CD4-positive, alpha-beta T cell treated with Interleukin-6 at 100 ng/mL for 8 hours (primary cell): ENCODE data around the gene OR9Q1.
"Not testable (repeated sequence)": the region's sequence is repeated elsewhere in the genome, so short reads cannot be mapped to it uniquely, and the experiment has no call there.

Experiments
- DNase-seq: peaks from one replicate; pipeline ENCODE4 v3.0.0-alpha.2; 2020; ENCODE audit warnings: mixed read lengths, low spot score

Gene OR9Q1

DNA sequence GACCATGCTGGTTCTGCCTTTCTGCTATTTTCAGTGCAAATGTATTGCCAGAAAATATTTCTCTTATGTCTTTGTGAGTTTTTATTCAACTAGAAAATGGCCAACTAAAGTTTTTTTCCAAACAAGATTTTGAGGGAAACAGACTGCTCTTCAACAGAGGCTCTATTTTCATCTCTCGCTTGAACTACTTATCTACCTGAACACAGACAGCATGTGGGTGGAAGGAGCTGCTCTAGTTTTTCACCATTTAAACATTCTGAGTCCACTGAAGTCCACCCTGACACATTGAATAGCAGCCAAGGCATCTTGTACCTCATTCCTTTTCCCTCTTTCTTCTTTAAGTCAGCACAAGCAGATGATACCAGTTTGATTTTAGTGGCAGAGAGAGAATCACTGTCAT lies 111.5 kb downstream of the OR9Q1 start:
- DNase-seq, result no peak

DNA sequence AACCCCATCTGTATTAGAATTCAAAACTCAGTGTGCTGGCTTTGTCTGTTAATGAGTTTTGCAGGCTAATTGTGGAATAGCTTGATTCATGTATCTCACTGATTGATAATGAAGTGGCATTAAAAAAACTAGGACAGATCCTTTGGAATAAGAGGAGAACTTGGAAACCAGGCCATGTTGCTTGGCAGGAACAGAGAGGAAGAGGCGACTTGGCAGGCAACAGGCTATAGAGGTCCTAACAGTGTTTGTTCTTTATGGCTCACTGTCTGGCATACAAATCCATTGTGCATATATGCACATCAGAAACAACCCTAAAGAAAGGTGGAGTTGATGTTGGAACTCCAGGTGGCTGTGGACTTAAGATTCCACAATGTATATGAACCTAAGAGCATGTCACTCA lies 119.1 kb downstream of the OR9Q1 start:
- DNase-seq, result no peak

DNA sequence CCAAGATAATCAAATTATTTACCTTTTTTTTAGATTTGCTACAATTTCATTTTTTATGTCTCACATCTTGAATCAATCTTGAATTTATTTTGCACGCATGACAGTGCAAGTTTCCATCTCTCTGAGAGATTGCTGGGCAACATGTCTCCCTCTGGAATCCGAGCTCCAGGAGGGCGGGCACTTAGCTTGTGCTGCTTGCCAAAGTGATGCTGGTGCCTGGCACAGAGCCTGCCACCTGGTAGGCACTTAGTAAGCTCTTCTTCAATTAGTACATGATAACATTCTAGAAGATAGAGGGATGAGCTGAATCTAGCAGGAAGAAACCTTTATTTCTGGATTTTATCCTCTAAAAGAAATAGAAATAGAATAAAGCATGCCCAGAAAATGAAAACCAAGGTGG lies 129.1 kb downstream of the OR9Q1 start:
- DNase-seq, result no peak

- DNase-seq, result no peak
These were observed 140.7 kb downstream of the OR9Q1 start for GRCh38 chr11:58164389-58164788.

DNA sequence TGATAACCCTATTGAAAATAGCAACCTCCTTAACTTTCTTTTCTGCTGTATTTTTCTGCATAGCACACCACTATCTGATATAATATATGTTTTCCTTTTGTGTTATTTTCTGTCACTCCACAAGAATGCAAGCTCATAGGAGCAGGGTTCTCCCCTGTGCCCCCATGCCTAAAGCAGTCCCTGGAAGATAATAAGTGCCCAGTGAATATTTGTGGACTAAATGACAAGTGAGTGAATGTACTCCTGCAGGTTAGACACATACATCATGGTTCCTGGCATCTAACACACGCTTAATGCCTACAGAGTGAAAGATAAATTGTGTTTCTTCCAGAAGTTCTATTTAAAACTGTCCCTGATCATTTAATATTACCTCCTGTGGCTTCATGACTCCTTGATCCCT lies 141.3 kb downstream of the OR9Q1 start:
- no peak for DNase-seq

DNA sequence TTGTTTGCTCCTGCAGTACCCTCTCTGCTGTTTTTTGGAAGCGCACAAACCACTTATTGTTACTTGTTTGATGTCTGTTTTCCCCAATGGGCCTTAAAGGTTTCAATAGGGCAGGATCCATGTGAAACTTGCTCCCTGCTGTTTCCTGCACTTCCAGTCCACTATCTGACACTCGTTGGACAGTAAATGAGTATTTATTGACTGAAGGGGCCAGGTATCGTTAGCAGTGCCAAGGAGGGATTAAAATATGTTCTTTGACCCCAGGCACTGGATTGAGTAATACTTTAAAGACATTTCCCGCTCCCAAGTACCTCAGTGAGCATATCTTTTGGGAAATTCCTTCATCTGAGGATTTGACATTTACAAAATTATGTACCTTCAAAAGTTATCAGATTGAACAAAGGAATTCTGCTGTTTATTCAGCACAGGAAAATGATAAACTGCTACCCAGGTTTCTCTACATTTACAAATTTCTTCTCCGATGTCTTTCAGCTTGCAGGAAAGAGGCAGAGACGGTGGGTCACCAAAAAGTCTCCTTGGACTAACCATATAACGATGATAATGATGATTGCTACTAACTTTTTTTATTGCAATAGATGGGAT lies 141.9 kb downstream of the OR9Q1 start:
- DNase-seq, result no peak

- DNase-seq, result no peak
These were observed 153.9 kb downstream of the OR9Q1 start for GRCh38 chr11:58177409-58178054.

GRCh38 chr11:58178444-58178843 lies 154.8 kb downstream of the OR9Q1 start:
- DNase-seq, result no peak

DNA sequence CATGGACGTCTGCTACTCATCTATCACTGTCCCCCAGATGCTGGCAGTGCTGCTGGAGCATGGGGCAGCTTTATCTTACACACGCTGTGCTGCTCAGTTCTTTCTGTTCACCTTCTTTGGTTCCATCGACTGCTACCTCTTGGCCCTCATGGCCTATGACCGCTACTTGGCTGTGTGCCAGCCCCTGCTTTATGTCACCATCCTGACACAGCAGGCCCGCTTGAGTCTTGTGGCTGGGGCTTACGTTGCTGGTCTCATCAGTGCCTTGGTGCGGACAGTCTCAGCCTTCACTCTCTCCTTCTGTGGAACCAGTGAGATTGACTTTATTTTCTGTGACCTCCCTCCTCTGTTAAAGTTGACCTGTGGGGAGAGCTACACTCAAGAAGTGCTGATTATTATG lies 156.0 kb downstream of the OR9Q1 start:
- no peak for DNase-seq

- no peak for DNase-seq
These were observed 163.3 kb downstream of the OR9Q1 start for GRCh38 chr11:58186938-58187337.

GRCh38 chr11:58188770-58189169 lies 165.1 kb downstream of the OR9Q1 start, which contains the start of gene OR9Q2:
TSS of gene OR9Q2 (plus strand) at chr11:58189070. CDS start at chr11:58190491, 1,421 bp downstream.
- DNase-seq, result no peak

GRCh38 chr11:58192229-58192628 lies 168.5 kb downstream of the OR9Q1 start:
- no peak for DNase-seq

DNA sequence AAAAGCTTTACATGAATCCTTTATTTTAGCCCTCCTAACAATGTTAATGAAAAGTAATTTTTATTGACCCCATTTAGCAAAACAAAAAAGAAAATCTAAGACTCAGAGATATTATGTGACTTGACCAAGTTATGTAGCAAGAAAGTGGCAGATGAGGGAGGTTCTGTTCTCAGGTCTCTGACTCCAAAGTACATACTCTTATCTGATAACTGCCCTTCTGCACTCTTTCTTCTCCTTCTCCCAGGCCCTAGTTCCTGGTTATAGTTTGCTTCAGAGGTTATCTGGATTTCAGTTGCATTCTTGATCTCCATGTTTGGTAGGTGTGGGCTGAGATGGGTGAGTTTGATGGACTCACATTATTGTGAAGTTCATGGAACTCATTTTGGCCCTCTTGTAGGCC lies 169.7 kb downstream of the OR9Q1 start:
- no peak for DNase-seq

GRCh38 chr11:58195939-58196338 lies 172.3 kb downstream of the OR9Q1 start:
- no peak for DNase-seq

DNA sequence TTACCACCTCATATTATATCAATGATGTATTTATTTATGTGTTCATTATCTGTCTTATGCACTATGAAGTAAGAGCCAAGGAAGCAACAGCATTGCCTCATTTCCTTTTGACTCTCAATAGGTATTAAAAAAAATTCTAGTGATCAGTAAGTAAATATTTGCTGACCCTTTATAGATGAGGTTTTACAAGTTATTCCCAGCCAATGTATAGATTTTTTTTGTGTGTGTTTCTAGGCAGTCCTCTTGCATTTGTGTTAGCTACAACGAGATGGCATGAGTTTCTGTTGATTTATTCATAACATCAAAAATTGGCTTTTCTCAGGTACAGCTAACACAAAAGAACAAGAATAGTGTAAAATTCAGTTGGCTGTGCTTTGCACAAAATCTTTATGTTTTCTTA lies 175.6 kb downstream of the OR9Q1 start:
- DNase-seq, result no peak

DNA sequence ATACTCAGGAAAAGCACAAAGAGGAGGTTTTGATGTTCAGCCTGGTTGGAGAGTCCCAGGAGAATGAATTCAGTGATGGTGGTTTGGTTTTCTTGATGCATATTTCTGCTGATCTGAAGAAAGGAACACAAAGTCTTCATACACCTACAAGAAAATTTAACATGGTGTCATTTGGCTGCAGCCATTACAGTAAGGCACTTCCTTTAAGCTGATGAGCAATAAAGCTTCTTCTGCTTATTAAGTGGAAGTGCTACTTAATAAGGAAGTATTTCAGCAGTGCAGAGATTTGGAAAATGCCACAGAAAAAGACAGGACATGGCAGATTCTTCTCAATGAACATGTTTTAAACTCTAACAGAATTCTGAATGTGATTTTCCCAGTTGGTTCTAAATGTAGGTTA lies 180.4 kb downstream of the OR9Q1 start, which contains the start of gene OR1S2:
Gene OR1S2 (minus strand): TSS at position 101 of the 400 bp plus-strand sequence. CDS start 0 bp downstream, at position 101.
- no peak for DNase-seq

GRCh38 chr11:58212420-58212819 lies 188.7 kb downstream of the OR9Q1 start, which contains the start of gene OR1S1:
TSS of gene OR1S1 (plus strand) at chr11:58212720.
- DNase-seq, result not testable (repeated sequence)

- DNase-seq, result no peak
These were observed 192.8 kb downstream of the OR9Q1 start for GRCh38 chr11:58216476-58216875.

GRCh38 chr11:58222721-58223120 lies 199.0 kb downstream of the OR9Q1 start:
- DNase-seq, result no peak

DNA sequence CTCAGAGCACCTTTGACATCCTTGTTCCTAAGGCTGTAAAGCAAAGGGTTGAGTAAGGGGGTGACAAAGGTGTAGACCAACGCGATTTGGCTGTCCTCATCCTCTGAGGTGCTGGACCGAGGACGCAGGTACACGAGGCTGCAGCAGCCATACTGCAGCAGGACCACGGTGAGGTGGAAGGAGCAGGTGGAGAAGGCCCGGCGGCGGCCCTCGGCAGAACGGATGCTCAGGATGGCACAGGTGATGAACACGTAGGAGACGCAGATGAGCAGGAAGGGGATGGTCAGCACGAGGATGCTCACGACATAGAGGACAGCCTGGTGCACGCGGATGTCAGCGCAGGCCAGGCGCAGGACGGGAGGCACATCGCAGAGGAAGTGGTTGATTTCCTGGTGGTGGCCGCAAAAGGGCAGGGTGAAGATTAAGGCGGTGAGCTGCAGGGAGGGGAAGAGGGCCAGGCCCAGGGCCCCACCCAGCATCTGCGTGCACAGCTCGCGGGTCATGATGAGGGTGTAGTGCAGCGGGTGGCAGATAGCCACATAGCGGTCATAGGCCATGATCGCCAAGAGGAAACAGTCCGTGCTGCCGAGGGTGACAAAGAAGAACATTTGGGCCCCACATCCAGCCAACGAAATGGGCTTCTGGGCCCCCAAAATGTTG lies 204.4 kb downstream of the OR9Q1 start:
- DNase-seq, result no peak
